GM23248 (cell line): Measurements from ENCODE around the gene HLCS.

Experiments
- EZH2 ChIP-seq: fragments of 200-600 bp; sonication (generic); IDR thresholded peaks from 2 replicates; pipeline ENCODE4 v1.6.1; 2018; ENCODE audit warnings: antibody characterized with exemption, mild to moderate bottlenecking; ENCODE audit not compliant: insufficient read depth, poor library complexity, severe bottlenecking
- EZH2phosphoT487 ChIP-seq: fragments of 200-600 bp; sonication (generic); IDR thresholded peaks from 2 replicates; pipeline ENCODE4 v1.6.1; 2018; ENCODE audit warnings: antibody characterized with exemption, moderate library complexity, mild to moderate bottlenecking, low read depth; ENCODE audit not compliant: insufficient read depth

DNA sequence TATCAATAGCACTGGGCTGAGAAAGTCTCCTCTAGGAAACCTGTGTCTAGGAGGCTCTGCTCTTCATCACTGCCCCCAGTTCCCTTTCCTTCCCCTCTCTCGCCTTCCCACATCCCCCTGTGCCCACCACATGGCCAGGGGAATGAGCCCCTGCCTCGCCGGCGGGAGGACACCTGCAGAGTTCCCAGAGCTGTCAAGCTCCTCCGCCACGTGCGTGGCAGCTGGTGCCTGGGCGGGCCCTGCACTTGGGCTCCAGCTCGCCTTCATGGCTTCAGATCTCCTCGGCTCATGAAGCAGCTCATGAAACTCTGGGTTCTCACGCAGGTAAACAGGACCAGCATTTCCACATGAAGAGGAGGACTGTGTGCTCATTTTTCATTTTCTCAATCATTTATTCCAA lies 204.8 kb downstream of the HLCS start:
- TF ChIP-seq EZH2: no peak
- TF ChIP-seq EZH2phosphoT487: no peak
